ENCODE results near the gene SSH2. TPM values are rescaled to one million over a fixed set of nuclear protein-coding genes. Genes with fewer than 3 reads are reported as not detected.
A peak's percentile ranks its signal among the peaks of the same experiment; 100 is the strongest.

The SSH2 gene
- total and polyA plus RNA-seq, 9 of the 15 experiments (the other 6 are each of a cell fraction or from before 2014, with no cell fraction given): 3.9 to 16.1 (median 10.2) TPM

- WGBS (ENCODE audit: insufficient coverage, low coverage, missing lambda C conversion rate): 2% methylated on average over 2 of the region's 2 CpGs
- H3K36me3 ChIP-seq (ENCODE audit: control insufficient read depth, insufficient read depth, low read length): no peaks in the 10 kb centered on the region
- H3K4me1 ChIP-seq (replicated peaks in 1 of 2; ENCODE audit: control insufficient read depth in 2 of 2, insufficient read depth in 2 of 2, low read length in 2 of 2): peaks cover 27 to 58% of the 10 kb centered on the region in 2 experiments
- H3K4me3 ChIP-seq: no peak overlapping the region
- H3K27me3 ChIP-seq (ENCODE audit: control insufficient read depth in 2 of 2, insufficient read depth in 2 of 2, low read length in 2 of 2): no peaks in the 10 kb centered on the region
- no TSS peak for BruUV-seq (replicated peaks)
- peak; percentile 56 for ATAC-seq
- DNase-seq (ENCODE audit: extremely low read depth in 1 of 4, low spot score in 3 of 4): peak in 2 of 4 experiments; percentile 38 to 62
- no peaks in the 10 kb centered on the region for H3K9me1 ChIP-seq (ENCODE audit: control insufficient read depth, insufficient read depth, low read length)
- in situ Hi-C loops (cut with MboI): no loop called here
- 0 out of 2 replicates have a peak, but pooled peaks cover 1% of the 10 kb centered on the region for H3K9me3 ChIP-seq (replicated peaks; ENCODE audit: control insufficient read depth, insufficient read depth, low read depth, low read length)
- H3K9ac ChIP-seq (ENCODE audit: insufficient read depth in 1 of 2, low read depth in 2 of 2, low read length in 2 of 2): peak overlapping the region in 1 of 2 experiments; percentile 62; a peak in 2 of 4 replicates
- H3K79me2 ChIP-seq (ENCODE audit: control insufficient read depth, insufficient read depth, low read length): 0 out of 3 replicates have a peak, but pooled peaks cover 2% of the 10 kb centered on the region
- H4K20me1 ChIP-seq (replicated peaks; ENCODE audit: control insufficient read depth, insufficient read depth, low read length): no peaks in the 10 kb centered on the region
- H3K4me2 ChIP-seq (ENCODE audit: insufficient read depth, low read length): peak overlapping the region; percentile 66; the same call in 1 of the 2 replicates
- intact Hi-C loops (cut with micrococcal nuclease): loop anchor here (5.0 kb wide), 3 partner anchors 41 to 86 kb away; no protein-coding TSS in a partner anchor
- ChIA-PET POLR2A (interaction anchor here (0.6 to 3.4 kb wide), 11 partner anchors 9 to 209 kb away, joined by 3 to 23 read pairs (median 4); no protein-coding TSS in a partner anchor), CTCF (ENCODE audit: low intra/inter-chr PET ratio) (no interaction called here)
- H3K27ac ChIP-seq (ENCODE audit: extremely low read depth, low read depth, low read length): peak overlapping the region; percentile 66
- H2AFZ ChIP-seq (ENCODE audit: low read depth, low read length): peak overlapping the region; percentile 77; the same call in 1 of the 2 replicates
- FAIRE-seq: no peak
- TF ChIP-seq MGA (IDR thresholded peaks at IDR 0.05): 0 out of 2 replicates have a peak, but pooled peaks have one; percentile 18
These were observed 206.6 kb downstream of the SSH2 start for GRCh38 chr17:29723278-29724047.
